HG03097 (cell line): Measurements from ENCODE around the gene HDAC10.
"Not testable (repeated sequence)": the region's sequence is repeated elsewhere in the genome, so short reads cannot be mapped to it uniquely, and the experiment has no call there.

Experiments
- ATAC-seq: cut with Tn5 transposase; IDR thresholded peaks from one replicate; pipeline ENCODE4 v1.9.1; 2021; ENCODE audit not compliant: unreplicated experiment, low FRiP score

The HDAC10 gene

GRCh38 chr22:50205781-50206569, 45.1 kb downstream of the HDAC10 start:
- no peak for ATAC-seq

- not testable (repeated sequence) for ATAC-seq
Measured at GRCh38 chr22:50204998-50205397, 46.1 kb downstream of the HDAC10 start.

DNA sequence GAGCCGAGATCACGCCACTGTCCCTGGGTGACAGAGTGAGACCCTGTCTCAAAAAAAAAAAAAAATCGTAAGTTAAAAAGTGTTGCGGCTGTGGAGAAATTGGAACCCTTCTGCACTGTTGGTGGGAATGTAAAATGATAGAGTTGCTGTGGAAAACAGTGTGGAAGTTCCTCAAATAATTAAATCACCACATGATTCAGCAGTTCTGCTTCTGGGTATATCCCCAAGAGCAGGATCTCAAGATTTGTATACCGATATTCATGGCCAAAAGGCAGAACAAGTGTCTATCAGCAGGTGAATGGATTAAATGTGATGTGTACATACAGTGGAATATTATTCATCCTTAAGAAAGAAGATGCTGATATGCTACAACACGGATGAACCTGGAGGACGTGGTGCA, 46.5 kb downstream of the HDAC10 start:
- ATAC-seq = no peak

DNA sequence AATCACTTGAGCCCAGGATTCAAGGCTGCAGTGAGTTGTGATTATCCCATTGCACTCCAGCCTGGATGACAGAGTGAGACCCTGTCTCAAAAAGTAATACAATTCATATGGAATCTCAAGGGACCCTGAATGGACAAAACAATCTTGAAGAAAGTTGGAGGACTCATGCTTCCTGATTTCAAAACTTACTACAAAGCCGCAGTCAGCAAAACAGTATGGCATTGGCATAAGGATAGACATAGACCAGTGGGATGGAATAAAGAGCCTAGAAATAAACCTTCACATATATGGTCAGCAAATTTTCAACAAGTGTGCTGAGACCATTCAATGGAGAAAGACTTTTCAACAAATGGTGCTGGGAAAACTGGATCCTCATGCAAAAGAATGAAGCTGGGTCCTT, 47.8 kb downstream of the HDAC10 start:
- ATAC-seq = no peak

- ATAC-seq = no peak
Measured at GRCh38 chr22:50202130-50202666, 48.9 kb downstream of the HDAC10 start.

- peak; percentile 22 for ATAC-seq
Measured at GRCh38 chr22:50201191-50202129, 49.6 kb downstream of the HDAC10 start.

- peak; percentile 55 for ATAC-seq
Measured at GRCh38 chr22:50200461-50201190, 50.4 kb downstream of the HDAC10 start, which contains the start of gene SELENOO. Gene SELENOO (plus strand): TSS chr22:50201011. CDS start chr22:50201037, 26 bp downstream.

DNA sequence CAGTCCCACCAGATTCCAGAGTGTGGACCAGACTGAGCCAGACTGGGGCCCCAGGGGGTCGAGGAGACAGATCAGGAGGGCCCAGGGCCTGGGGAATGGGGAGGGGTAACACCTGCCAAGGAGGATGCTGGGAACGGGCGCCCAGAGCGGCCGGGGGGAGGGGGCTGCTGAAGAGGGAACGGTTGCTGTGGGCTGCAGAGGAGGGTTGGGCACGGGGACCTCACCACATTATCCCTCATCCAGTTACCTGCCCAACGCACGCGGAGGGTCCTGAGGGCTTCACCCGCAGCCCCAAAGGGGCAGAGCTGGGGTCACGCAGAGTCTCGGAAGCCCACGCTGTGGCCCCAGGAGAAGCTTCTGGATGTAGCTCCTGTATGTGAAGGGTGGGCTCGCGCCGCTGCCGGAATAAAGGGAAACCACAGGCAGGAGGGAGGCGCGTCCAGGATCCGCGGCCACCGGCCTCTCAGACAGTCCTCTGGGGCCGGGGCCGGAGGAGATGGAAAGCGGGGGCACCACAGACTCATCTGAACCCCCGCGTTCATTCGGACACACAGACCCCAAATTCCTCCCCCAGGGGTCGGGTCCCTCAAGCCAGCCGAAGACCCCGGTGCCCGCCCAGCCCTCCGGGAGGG, 51.1 kb downstream of the HDAC10 start:
- no peak for ATAC-seq

DNA sequence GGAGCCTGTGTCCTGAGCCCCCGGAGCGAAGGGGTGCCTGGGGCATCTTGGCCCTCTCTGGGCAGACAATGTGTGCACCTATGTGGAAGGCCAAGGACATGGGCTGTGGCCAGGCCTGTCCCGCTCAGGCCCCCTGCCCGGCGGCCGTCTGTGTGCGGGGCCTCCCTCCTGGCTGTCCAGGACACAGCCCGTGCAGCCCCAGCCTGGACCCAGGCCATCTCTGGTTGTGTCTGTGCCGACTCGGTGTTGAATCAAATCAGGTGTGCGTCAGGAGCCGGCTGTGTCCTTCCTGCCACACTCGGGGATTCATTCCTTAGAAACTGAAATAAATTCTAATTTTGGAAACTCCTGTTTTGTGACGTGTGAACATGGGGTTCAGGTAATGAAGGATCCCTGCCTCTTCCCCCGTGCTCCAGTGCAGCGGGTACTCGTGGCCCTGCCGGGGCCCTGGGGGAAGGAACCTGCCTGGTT, 51.8 kb downstream of the HDAC10 start:
- ATAC-seq = no peak

- no peak for ATAC-seq
Measured at GRCh38 chr22:50198624-50199017, 52.4 kb downstream of the HDAC10 start.

DNA sequence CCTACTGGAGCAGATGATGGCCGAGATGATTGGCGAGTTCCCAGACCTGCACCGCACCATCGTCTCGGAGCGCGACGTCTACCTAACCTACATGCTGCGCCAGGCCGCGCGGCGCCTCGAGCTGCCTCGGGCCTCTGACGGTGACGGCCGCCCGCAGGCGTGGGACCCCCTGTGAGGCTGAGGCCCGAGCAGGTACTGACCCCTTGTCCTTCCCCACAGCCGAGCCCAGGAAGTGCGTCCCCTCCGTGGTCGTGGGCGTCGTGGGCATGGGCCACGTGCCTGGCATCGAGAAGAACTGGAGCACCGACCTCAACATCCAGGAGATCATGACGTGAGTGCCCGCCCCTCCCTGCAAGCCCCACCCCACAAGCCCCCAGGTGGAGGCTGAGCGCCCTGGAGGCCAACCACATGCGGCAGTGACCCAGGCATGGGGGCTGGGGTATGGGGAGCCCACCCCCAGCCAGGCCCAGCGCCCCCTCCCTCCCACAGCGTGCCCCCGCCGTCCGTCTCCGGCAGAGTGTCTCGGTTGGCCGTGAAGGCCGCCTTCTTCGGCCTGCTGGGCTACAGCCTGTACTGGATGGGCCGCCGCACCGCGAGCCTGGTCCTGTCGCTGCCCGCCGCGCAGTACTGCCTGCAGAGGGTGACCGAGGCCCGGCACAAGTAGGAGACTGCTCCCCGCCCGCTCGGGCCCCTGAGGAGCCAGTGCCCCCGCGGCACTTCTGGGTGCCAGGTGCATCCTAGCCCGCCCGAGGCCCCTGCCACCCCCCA, 53.0 kb downstream of the HDAC10 start:
- no peak for ATAC-seq

DNA sequence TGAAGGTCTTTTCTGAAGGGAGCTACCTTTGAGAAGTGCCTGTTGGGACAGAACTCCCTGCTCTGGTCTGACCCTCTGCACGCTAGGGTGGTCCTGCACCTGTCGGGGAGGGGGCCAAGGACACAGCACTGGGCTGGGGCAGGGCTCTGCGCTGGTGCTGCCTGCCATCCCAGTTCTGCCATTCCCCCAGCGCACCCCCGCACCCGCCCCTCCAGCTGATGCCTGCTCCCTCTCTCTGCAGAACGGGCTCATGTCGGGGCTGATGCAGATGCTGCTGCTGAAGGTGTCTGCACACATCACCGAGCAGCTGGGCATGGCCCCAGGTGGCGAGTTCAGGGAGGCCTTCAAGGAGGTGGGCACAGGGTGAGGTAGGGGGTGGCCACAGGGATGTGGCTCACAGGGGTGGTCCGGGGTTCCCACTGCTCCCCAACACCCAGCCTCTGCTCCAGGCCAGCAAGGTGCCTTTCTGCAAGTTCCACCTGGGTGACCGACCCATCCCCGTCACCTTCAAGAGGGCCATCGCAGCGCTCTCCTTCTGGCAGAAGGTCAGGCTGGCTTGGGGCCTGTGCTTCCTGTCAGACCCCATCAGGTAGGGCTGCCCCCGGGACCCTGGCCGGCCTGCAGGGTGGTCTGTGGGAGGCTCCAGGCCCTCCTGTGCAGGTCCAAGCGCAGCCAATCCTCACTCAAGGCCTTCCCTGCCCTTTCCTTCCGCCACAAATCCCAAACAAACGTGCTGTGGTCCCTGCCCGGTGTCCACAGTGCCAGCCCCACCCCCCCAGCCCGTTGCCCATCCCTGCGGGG, 53.9 kb downstream of the HDAC10 start:
- no peak for ATAC-seq

DNA sequence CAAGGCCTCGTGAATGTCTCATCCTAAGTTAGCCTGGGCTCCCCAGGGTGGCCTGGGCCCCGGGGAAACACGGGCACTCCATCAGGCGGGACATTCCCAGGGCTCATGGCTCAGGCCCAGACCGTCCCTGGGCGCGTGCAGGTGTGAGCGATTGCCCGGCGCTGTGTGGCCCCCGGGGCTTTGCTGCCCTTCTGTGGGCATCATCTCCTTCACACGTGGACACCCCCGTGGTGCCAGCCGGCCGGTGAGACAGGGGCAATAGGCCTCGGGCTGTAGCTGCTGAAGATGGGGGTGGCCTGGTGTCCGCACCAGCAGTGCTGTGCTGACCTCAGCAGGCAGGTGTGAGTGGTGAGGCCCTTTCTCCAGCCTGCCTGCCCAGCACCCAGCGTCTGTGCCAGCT, 54.8 kb downstream of the HDAC10 start:
- ATAC-seq = no peak
